Embryonic facial prominence (tissue), 1 donor: ENCODE data around the gene OSBPL8.

Experiments
- DNase-seq: peaks from one replicate; pipeline ENCODE4 v3.0.0-alpha.2; 2016; ENCODE audit errors: extremely low spot score

Gene OSBPL8

DNA sequence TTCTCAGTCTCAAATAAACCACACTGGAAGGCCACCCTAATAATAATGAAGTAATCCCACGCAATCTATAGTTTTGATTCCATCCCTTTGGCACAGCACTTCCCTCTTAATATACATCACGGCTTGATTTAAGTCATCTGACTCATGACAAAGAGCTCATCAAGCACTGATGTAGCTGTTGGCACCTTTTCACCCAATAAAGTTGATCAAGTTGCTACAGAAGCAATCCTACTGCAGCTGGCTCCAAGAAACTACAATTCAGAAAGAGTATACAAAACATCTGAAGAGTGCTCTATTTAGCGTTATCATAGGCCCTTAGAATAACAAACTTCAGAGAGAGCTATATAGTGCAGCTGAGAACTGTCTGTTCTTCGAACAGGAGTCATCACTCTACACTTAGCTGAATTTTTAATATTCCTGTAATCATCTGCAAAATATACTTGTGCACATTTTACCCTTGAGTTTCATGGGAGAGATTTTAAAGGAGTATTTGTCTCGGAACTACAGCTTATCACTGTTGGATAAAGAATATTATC is 94.9 kb downstream of the OSBPL8 start:
- no peak for DNase-seq

DNA sequence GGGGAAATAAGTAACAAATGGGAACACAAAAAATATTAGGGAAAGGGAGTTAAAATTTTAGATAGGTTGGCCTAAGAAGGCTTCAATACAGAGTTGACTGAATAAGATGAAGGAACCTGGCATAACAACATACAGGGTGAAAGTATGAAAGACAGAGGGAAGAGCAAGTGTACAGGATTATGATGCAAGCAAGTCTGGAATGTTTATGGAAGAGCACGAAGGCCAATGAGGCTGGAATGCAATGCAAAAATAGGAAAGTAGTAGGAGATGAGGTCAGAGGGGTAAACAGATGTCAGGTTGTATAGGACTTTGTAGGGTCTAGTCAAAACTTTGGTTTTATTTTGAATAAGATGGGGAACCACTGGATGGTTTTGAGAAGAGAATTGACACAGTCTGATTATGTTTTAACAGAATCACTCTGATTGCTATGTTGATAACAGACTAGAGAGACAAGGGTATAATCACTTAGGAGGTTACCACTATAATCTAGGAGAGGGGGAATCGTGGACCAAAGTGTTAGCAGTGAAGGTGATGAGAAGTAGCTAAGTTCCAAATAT is 96.8 kb downstream of the OSBPL8 start:
- DNase-seq = no peak

- DNase-seq = no peak
Measured at GRCh38 chr12:76460807-76461206, 98.8 kb downstream of the OSBPL8 start.

DNA sequence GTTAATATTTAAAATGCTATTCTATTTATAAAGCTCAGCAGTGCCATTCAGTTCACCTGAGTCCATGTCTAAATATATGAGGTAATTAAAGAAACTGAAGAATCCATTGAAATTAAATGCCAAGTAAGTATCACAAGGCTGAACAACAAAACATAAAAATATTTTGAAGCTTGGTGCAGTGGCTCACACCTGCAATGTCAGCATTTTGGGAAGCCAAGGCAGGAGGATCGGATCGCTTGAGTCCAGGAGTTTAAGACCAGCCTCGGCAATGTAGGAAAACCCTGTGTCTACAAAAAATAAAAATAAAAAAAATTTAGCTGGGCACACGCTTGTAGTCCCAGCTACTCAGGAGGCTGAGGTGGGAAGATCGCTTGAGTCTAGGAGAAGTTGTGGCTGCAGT is 101.8 kb downstream of the OSBPL8 start:
- no peak for DNase-seq

GRCh38 chr12:76457010-76457409 is 102.6 kb downstream of the OSBPL8 start:
- no peak for DNase-seq

- DNase-seq = no peak
Measured at GRCh38 chr12:76455582-76456345, 103.8 kb downstream of the OSBPL8 start.

DNA sequence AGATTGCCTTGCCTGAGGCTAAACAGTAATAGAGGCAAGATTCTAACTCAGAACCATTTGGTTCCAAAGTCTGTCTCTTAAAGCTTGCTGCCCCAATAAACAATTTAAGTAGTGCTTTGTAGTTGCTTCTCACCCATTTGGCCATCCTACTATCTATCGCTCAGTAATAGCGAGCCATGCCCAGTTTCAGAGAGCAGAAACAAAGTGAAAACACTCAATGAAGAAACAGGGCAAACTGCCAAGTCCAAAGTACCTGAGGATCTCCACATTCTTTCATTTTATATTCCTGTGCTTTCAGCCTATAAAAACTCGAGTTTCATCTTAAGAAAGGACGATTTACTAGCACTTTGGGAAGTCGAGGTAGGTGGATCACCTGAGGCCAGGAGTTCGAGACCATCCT is 108.0 kb downstream of the OSBPL8 start:
- no peak for DNase-seq

DNA sequence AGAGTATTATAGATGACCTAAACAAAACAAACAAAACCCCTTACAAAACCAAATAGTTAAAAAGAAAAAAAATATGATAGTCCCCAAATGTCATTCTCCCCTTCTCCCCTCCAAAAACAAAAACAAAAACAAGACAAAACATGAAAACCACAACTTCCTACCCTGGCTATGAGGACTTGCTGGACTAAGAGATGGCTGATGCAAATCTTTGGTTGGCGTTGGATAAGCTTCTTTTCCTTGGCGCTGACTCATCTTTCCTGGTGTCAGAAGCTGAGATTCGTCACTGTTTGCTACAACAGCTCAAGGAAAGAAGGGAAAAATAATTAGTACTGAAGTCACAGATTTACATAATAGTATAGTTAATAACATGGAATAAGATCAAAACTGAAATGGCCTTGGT is 108.9 kb downstream of the OSBPL8 start:
- no peak for DNase-seq

DNA sequence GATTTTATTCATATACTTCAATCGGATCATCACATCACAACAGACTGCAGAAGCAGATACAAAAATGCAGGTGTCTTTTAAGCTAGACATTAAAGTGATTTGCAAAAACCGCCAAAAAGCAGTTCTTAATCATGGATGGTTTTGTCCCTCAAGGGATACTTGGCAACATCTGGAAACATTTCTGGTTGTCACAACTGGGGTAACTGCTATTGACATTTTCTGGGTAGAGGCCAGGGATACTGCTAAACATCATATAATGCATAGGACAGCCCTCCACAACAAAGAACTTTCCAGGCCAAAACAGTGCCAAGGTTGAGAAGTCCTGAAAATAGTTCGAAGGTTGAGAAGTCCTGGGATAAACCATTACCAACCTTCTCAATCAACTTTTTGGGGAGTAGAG is 109.6 kb downstream of the OSBPL8 start:
- DNase-seq = no peak

- DNase-seq = no peak
Measured at GRCh38 chr12:76449583-76449982, 110.0 kb downstream of the OSBPL8 start.

- no peak for DNase-seq
Measured at GRCh38 chr12:76449016-76449415, 110.6 kb downstream of the OSBPL8 start.

GRCh38 chr12:76446090-76446489 is 113.5 kb downstream of the OSBPL8 start:
- no peak for DNase-seq

DNA sequence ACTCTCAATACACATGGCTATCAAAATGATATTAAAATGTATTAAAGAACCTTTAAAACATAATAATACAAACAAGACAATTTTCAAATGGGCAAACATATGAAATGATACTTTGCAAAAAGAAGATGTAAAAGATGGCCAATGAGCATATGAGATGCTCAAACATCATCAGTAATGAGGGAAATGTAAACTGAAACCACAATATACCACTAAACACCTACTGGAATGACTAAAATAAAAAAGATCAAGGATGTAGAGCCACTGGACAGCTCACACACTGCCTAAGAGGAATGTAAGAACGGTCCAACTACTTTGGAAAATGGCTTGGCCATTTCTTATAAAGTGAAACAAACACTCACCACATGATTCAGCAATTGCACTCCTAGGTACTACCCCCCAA is 114.1 kb downstream of the OSBPL8 start:
- no peak for DNase-seq

DNA sequence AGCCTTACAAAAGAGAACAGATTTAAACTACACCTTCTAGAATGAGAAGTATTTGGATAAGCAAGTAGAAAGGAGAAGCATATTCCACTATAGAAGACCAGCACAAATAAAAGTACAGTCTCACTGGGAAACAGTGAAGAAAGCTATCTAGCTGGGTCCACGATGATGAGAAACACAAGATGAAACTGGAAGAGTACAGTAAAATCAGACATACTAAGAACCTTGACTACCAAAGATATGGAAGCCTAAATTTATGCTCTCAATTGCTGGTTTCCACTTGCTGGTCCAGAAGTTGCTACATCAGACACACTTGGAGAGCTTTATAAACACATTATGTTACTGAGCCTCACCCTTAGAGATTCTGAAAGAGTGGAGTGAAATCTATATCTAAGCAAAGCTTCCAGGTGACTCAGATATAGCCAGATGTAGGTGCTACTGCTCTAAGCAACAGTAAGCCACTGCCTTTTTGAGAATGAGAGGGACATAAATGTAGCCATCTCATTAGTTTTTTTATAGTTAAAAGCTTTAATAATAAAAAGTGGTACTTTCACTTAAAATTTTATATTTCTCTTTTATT is 115.1 kb downstream of the OSBPL8 start:
- DNase-seq = no peak

DNA sequence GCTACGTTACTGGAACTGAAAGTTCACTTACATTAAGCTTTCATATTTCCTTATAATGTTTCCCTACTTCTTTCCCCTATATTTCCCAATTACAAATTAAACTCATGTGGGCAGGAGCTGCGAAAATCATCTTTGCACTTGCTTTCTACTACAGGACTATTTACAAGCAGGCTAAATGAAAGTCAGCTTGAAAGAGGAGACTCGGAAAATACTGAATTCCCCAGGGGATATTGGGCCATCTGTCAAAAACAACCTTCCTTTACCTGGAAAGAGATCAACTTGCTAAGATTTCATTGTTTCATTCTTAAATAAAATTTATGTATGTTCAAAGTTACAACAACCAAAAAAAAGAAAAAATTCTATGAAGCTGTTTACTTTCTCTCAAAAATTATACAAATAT is 118.6 kb downstream of the OSBPL8 start:
- DNase-seq = no peak

- no peak for DNase-seq
Measured at GRCh38 chr12:76432733-76433132, 126.8 kb downstream of the OSBPL8 start.

DNA sequence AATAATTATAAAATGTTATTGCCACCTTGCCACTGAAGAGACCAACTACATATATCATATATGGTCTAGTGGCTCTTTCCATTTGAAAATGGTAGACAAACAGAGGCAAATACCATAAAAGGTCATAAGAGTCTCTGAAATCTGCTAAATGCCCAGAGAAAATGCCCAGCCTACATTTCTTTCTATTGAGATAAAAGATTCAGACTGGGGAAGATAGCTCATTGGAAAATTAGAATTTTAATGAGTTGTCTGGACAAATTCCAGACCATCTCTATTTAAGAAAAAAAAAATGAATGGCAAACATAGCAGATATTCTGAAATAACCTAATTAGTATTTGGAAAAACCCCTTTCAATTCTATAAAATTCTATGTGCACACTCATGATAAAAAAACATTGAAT is 131.5 kb downstream of the OSBPL8 start:
- DNase-seq = no peak

DNA sequence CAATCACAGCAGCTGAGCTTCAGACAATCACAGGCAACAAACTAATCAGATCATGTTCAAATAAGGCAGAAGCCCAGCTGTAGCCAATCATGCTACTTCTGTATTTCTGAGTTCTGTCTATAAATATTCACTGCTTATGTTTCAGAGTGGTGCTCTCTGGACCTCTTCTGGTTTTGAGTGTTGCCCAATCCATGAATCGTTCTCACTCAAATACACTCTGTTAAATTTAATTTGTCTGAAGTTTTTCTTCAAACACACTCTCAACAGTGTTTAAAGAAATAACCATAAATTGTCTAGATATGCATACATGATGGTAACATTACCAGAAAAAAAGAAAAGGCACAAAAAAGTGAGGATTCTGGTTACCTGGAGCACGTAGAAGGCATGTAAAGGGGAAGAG is 133.4 kb downstream of the OSBPL8 start:
- no peak for DNase-seq

DNA sequence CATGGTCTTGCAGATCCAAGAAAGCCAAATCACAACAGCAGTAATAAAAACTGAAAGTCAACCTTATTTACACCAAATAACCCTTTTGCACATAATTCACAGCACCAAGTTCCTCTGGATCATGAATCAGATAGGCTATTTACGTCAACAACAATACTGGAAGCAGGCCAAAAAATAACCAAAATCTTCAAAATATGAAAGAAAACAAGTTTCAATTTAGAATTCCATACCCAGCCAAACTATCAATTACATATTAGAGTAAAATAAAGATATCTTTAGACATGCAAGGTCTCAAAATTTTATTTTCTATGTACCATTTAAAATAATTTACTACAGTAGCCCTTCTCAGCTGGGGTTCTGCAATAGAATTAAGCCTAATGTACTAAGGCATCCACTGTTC is 134.6 kb downstream of the OSBPL8 start:
- no peak for DNase-seq

DNA sequence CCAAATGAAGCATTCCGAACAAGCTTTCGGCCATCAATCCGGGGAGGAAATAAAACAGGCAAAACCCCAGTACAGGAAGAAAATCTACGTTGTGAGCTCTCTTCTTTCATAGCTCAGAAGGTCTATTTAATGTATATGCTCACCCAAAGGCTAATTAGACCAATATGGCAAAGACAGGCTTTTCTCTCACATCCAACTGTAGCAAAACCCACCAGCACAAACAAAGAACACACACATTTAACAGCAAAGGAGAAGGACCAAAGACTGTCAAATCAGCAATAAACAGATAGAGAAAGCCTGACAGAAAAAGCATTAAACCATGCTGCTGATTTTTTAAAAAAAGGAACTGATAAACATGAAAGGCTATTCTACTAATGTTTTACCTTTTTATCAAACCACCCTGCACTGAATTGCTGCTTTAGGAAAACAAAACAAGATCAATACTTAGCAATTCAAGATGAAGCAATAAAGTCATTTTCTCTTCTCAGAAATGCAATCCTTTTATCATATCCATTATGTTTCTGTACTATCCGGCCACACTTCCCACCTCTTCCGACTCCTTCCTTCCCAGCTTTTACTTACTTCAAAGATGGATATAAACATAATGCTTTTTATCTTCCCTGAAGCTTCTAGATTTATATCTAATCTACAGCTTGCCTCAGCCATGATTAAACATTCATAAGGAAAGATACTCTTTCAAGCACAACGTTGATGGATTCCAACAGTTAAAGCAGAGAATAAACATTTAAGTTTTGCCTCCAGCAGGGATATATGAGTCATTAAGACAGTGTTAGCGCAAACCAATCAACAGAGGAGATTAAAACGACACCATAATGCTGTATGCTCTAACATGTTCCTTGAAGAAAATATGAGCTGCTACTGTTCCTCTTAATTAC is 136.8 kb downstream of the OSBPL8 start:
- no peak for DNase-seq

GRCh38 chr12:76422154-76422542 is 137.4 kb downstream of the OSBPL8 start:
- DNase-seq = no peak

- DNase-seq = no peak
Measured at GRCh38 chr12:76421046-76421445, 138.5 kb downstream of the OSBPL8 start.
